H1 (cell line): ENCODE measurements around the gene TTC3. TPM values are rescaled to one million over a fixed set of nuclear protein-coding genes. Genes with fewer than 3 reads are reported as not detected.

Source experiments
- JUN ChIP-seq: IDR thresholded peaks from 2 replicates; pipeline ENCODE4 v1.6.1; 2011; ENCODE audit warnings: low read depth, mild to moderate bottlenecking, improper control_type of control experiment, low read length
- polyA plus RNA-seq, 7 experiments: library from polyadenylated mRNA; depleted of rRNA in 3 of 7; stranded (reverse) in 5 of 7; unstranded in 2 of 7; fragments of >200 nt in 5 of 7; fragments of 200-250 nt in 2 of 7; gene quantifications; 1 replicate in 5 of 7; 2 replicates in 1 of 7; 4 replicates in 1 of 7; pipeline versions ENCODE4 v1.2.1 to v1.2.3, GENCODE V29; 2011 to 2013; ENCODE audit warnings: missing spikeins in 2 of 7, mixed read lengths in 2 of 7
- total RNA-seq: library from RNA; stranded (reverse); fragmentation: NEBNext Ultra II Directional; extraction: Animal tissue kit (Norgen Biotek cat#: 25700); gene quantifications from 2 replicates; pipeline ENCODE4 v1.2.1, GENCODE V29; 2021

Gene TTC3
- total and polyA plus RNA-seq, 2 of the 8 experiments (the other 6 are each of a cell fraction or from before 2014, with no cell fraction given) = 11.0 to 36.2 TPM

GRCh38 chr21:37172646-37173045 is 99.6 kb downstream of the TTC3 start (continued):
- no peak for TF ChIP-seq JUN
